PC-9 (cell line): ENCODE measurements around the gene MAGI3. TPM values are rescaled to one million over a fixed set of nuclear protein-coding genes. Genes with fewer than 3 reads are reported as not detected.

Source experiments
- BruUV-seq: library from RNA; stranded (reverse); fragments of 400-500 nt; replicated peaks from 2 replicates; lab custom pipeline; 2021; lab: Mats Ljungman, UMichigan
- CTCF ChIA-PET: fragments of 300-600 bp; sonication (Branson Sonifier 250); formaldehyde crosslinking; loops from one replicate; lab custom pipeline; 2022; ENCODE audit warnings: antibody characterized with exemption; lab: Charles Lee
- POLR2A ChIA-PET: fragments of 300-600 bp; sonication (Branson Sonifier 250); formaldehyde crosslinking; loops from one replicate; lab custom pipeline; 2022; ENCODE audit warnings: antibody characterized with exemption; ENCODE audit not compliant: unreplicated experiment; lab: Charles Lee
- DNase-seq, 2 experiments: peaks; one replicate each; pipeline versions ENCODE4 v3.0.0 to v3.0.0-alpha.2; 2015 to 2022; ENCODE audit warnings: mixed read lengths in 1 of 2
- H2AFZ ChIP-seq: fragments of 200-600 bp; sonication (generic); 2 replicates; pipeline ENCODE4 v1.8.1; 2017; ENCODE audit warnings: antibody characterized with exemption
- H3F3A ChIP-seq: fragments of 200-600 bp; sonication (generic); 2 replicates; pipeline ENCODE4 v1.8.1; 2017; ENCODE audit warnings: antibody characterized with exemption, mild to moderate bottlenecking, low read depth; ENCODE audit not compliant: insufficient read depth
- H3K27ac ChIP-seq: fragments of 200-600 bp; sonication (generic); 2 replicates; pipeline ENCODE4 v1.6.1; 2016; ENCODE audit warnings: mixed run types
- H3K27me3 ChIP-seq: fragments of 200-600 bp; sonication (generic); 2 replicates; pipeline ENCODE4 v1.6.1; 2016; ENCODE audit warnings: low read depth, mixed run types; ENCODE audit not compliant: insufficient read depth
- H3K36me3 ChIP-seq: fragments of 200-600 bp; sonication (generic); 2 replicates; pipeline ENCODE4 v1.6.1; 2016; ENCODE audit warnings: low read depth, mixed run types
- H3K4me1 ChIP-seq: fragments of 200-600 bp; sonication (generic); replicated peaks from 2 replicates; pipeline ENCODE4 v1.6.1; 2016; ENCODE audit warnings: mixed run types; ENCODE audit not compliant: insufficient read depth
- H3K4me2 ChIP-seq: fragments of 200-600 bp; sonication (generic); 2 replicates; pipeline ENCODE4 v1.6.1; 2017; ENCODE audit warnings: mixed run types
- H3K4me3 ChIP-seq: fragments of 200-600 bp; sonication (generic); 2 replicates; pipeline ENCODE4 v1.6.1; 2016; ENCODE audit warnings: mixed run types
- H3K79me2 ChIP-seq: fragments of 200-600 bp; sonication (generic); 2 replicates; pipeline ENCODE4 v1.6.1; 2017; ENCODE audit warnings: low read depth, mixed run types
- H3K9me2 ChIP-seq: fragments of 200-600 bp; sonication (generic); 2 replicates; pipeline ENCODE4 v1.8.1; 2017; ENCODE audit warnings: mild to moderate bottlenecking; ENCODE audit not compliant: insufficient read depth
- H3K9me3 ChIP-seq: fragments of 200-600 bp; sonication (generic); 2 replicates; pipeline ENCODE4 v1.8.1; 2016; ENCODE audit warnings: low read depth; ENCODE audit not compliant: insufficient read depth
- H4K20me1 ChIP-seq: fragments of 200-600 bp; sonication (generic); 2 replicates; pipeline ENCODE4 v1.8.1; 2017; ENCODE audit not compliant: insufficient read depth
- CTCF ChIP-seq: fragments of 200-600 bp; sonication (generic); conservative IDR thresholded peaks from 2 replicates; pipeline ENCODE4 v1.6.1; 2017; ENCODE audit warnings: mixed run types, antibody characterized with exemption, mild to moderate bottlenecking, moderate library complexity
- EZH2 ChIP-seq: fragments of 200-600 bp; sonication (generic); IDR thresholded peaks from 2 replicates; pipeline ENCODE4 v1.8.0; 2017; ENCODE audit warnings: antibody characterized with exemption, low read depth
- intact Hi-C: fragments of 100-400 bp; cut with micrococcal nuclease; formaldehyde crosslinking; loops from one replicate; pipeline ENCODE4 v1.10.0; 2022; ENCODE audit not compliant: unreplicated experiment
- total RNA-seq: library from RNA; stranded (reverse); gene quantifications from 2 replicates; pipeline ENCODE4 v1.2.3, GENCODE V29; 2021

The MAGI3 gene
- total RNA-seq, 1 experiment from 2014 or later, result 17.3 TPM

DNA sequence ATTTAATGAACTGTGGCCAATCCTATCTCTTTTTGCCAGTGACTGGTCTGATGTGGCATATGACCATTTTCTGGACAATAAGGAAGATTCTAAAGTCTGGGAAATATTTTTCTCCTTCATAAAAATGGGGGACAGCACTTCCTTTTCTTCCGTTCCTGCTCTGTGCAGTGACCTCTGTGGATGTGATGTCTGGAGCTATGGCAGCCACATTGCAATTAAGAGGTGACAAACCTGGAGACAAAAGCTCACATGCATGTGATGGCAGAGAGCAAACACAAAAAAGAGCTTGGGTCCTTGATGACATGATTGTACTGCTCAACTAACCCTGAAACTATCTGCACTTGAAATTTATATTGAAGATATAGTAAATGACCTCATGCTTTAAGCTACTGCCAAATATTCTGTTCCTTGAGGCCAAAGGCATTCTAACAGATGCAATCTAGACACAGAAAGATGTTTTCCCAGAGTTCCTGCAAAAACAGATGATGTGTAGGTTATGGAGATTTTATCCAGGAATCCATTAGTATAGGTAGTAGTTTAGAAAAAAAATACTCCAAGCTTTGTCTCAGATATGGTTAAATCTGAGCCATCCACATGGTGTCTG is 2.2 kb upstream of the MAGI3 start:
- no peaks in the 10 kb centered on the region for H3K9me3 ChIP-seq
- peaks cover 40% of the 10 kb centered on the region for H3K4me1 ChIP-seq
- DNase-seq, result no peak
- TF ChIP-seq CTCF, result no peak
- no peak for TF ChIP-seq EZH2
- ChIA-PET POLR2A (interaction anchor here (0.6 kb wide), 1 partner anchor 68 kb away, joined by 3 read pairs; no protein-coding TSS in a partner anchor), CTCF (interaction anchor here (0.6 kb wide), 1 partner anchor 64 kb away, joined by 7 read pairs; no protein-coding TSS in a partner anchor)
- H3F3A ChIP-seq, result peaks cover 25% of the 10 kb centered on the region
- H4K20me1 ChIP-seq, result no peaks in the 10 kb centered on the region
- H3K79me2 ChIP-seq, result peaks cover 20% of the 10 kb centered on the region
- intact Hi-C loops, result loop anchor here (1.0 to 2.0 kb wide), 2 partner anchors 189 to 248 kb away; no protein-coding TSS in a partner anchor
- H3K9me2 ChIP-seq, result no peaks in the 10 kb centered on the region
- peak overlapping the region; percentile 98 for H3K4me2 ChIP-seq
- H3K27ac ChIP-seq, result peak overlapping the region; percentile 28
- no TSS peak for BruUV-seq
- no peaks in the 10 kb centered on the region for H3K27me3 ChIP-seq
- H2AFZ ChIP-seq, result no peak overlapping the region
- H3K36me3 ChIP-seq, result no peaks in the 10 kb centered on the region
- H3K4me3 ChIP-seq, result peak overlapping the region; percentile 78; the same call in 1 of the 2 replicates

- H3K79me2 ChIP-seq, result peaks cover 27% of the 10 kb centered on the region
- no peaks in the 10 kb centered on the region for H3K9me2 ChIP-seq
- DNase-seq, result peak; percentile 63 to 96
- BruUV-seq, result no TSS peak
- TF ChIP-seq EZH2 (no peak), CTCF (peak; percentile 40; the same call in 1 of the 2 replicates)
- intact Hi-C loops, result loop anchor here (1.0 to 2.0 kb wide), 2 partner anchors 190 to 248 kb away; no protein-coding TSS in a partner anchor
- H2AFZ ChIP-seq, result peak overlapping the region; percentile 93
- H4K20me1 ChIP-seq, result no peaks in the 10 kb centered on the region
- H3K4me3 ChIP-seq, result peak overlapping the region; percentile 78
- H3K4me1 ChIP-seq, result peaks cover 47% of the 10 kb centered on the region
- peaks cover 25% of the 10 kb centered on the region for H3F3A ChIP-seq
- no peaks in the 10 kb centered on the region for H3K9me3 ChIP-seq
- ChIA-PET CTCF (interaction anchor here (0.6 to 0.9 kb wide), 2 partner anchors 65 to 189 kb away, joined by 3 to 7 read pairs; no protein-coding TSS in a partner anchor), POLR2A (interaction anchor here (0.6 to 0.7 kb wide), 3 partner anchors 69 to 117 kb away, joined by 3 to 4 read pairs (median 3); no protein-coding TSS in a partner anchor)
- no peaks in the 10 kb centered on the region for H3K36me3 ChIP-seq
- peak overlapping the region; percentile 65 for H3K27ac ChIP-seq
- H3K27me3 ChIP-seq, result no peaks in the 10 kb centered on the region
- H3K4me2 ChIP-seq, result peak overlapping the region; percentile 98
These were observed 1.5 kb upstream of the MAGI3 start for GRCh38 chr1:113388621-113389358.

GRCh38 chr1:113389359-113389952 is 859 bp upstream of the MAGI3 start:
- Histone ChIP-seq H3K4me3 (peak overlapping the region; percentile 78), H4K20me1 (no peaks in the 10 kb centered on the region), H3K4me2 (peak overlapping the region; percentile 98), H3F3A (peaks cover 26% of the 10 kb centered on the region), H3K36me3 (no peaks in the 10 kb centered on the region), H3K9me2 (no peaks in the 10 kb centered on the region), H3K4me1 (peaks cover 54% of the 10 kb centered on the region), H3K9me3 (no peaks in the 10 kb centered on the region), H3K27ac (peak overlapping the region; percentile 65), H3K79me2 (peaks cover 34% of the 10 kb centered on the region), H3K27me3 (no peaks in the 10 kb centered on the region), H2AFZ (peak overlapping the region; percentile 93)
- no peak for TF ChIP-seq EZH2
- intact Hi-C loops, result loop anchor here (2.0 kb wide), 1 partner anchor 191 kb away; no protein-coding TSS in a partner anchor
- DNase-seq, result peak; percentile 2 to 42
- BruUV-seq, result TSS peak; percentile 77
- CTCF ChIA-PET, result interaction anchor here (0.9 kb wide), 1 partner anchor 189 kb away, joined by 3 read pairs; no protein-coding TSS in a partner anchor
- POLR2A ChIA-PET, result interaction anchor here (0.6 to 0.7 kb wide), 3 partner anchors 68 to 116 kb away, joined by 3 to 12 read pairs (median 4); no protein-coding TSS in a partner anchor
